Bronchial smooth muscle cell (primary cell): ENCODE data around the gene ARID3C. TPM values are rescaled to one million over a fixed set of nuclear protein-coding genes. Genes with fewer than 3 reads are reported as not detected.

Experiments used
- total RNA-seq: library from RNA; depleted of rRNA; stranded (reverse); fragments of >200 nt; gene quantifications from 2 replicates; pipeline ENCODE4 v1.2.1, GENCODE V29; 2014

Gene ARID3C, protein sequence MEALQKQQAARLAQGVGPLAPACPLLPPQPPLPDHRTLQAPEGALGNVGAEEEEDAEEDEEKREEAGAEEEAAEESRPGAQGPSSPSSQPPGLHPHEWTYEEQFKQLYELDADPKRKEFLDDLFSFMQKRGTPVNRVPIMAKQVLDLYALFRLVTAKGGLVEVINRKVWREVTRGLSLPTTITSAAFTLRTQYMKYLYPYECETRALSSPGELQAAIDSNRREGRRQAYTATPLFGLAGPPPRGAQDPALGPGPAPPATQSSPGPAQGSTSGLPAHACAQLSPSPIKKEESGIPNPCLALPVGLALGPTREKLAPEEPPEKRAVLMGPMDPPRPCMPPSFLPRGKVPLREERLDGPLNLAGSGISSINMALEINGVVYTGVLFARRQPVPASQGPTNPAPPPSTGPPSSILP
- not detected in 2 replicates for total RNA-seq

DNA sequence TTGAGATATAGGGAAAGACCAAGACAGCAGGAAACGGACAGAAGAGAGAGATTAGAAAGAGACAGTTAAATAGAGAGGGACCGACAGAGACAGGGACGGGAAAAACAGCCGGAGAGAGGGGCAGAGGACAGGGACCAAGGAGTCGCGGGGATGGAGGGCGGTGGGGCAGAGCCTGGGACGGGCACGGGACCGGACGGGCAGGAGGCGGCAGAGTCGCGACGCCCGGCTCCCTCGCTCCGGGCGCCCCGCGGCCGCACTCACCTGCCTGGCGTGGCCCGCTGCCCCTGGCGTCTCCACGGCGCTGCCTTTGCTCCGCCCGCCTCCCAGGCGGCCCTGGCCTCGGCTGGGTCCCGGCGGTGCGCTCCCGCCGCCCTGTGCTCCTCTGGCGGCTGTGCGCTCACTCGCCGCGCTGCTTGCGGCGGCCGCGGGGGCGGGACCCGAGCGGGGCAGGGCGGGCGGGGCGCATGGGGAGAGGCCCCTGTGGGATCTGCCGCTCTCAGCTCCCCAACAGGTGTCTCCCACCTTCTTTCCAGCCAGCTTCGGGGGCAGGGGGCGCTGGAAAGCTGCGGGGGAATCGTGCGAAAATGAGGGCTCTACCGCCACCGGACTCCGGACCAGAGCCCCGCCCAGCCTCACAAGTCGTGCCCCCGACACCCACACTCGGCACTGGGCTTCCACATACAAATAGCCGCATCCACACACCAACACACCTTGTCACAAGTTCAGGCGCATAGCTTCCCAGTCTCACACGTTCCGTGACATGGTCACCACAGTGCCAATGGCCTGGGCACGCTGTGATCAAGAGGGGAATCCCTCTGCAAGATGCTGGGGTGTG lies at the start of gene ARID3C:
Gene ARID3C (minus strand): TSS at position 411 of the 835 bp plus-strand sequence. CDS start 1,052 bp downstream, outside the sequence.

DNA sequence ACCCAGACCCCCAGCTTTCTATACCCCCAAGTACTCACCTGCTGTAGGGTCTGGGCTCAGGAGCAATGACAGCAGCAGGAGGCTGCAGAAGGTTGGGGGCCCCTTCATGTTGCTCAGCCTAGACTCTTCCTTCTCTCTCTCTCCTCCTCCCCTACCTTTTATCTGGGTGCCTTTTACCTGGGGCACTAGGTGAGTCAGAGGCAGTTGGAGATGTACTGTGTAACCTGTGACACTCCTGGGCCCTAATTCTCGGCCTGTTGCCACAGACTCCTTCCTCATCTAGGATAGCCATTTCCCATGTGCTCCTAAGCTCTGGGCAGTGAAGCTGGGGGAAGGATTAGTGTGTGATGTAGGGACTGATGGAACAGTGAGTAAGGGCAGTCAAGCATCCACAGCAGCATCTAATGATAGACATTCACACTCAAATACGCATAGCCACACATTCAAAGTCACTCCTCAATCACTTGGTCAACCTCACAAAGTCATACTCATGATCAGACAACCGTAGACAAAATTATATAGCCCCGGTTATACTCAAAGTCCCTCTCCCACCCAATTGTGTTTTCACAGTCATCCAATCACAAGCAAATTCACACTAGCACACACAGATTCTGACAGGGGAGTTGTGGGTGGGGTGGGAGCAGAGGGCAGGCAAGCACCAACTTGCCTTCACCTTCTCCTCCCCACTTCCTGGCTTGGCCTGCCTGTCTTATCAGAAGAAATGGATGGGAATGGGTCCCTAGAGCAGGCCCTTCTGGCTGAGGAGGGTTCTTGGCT lies 33.8 kb upstream of the ARID3C start, which contains the start of gene CCL27:
Gene CCL27 (minus strand): TSS at position 132 of the 777 bp plus-strand sequence. CDS start 24 bp downstream, at position 108.

DNA sequence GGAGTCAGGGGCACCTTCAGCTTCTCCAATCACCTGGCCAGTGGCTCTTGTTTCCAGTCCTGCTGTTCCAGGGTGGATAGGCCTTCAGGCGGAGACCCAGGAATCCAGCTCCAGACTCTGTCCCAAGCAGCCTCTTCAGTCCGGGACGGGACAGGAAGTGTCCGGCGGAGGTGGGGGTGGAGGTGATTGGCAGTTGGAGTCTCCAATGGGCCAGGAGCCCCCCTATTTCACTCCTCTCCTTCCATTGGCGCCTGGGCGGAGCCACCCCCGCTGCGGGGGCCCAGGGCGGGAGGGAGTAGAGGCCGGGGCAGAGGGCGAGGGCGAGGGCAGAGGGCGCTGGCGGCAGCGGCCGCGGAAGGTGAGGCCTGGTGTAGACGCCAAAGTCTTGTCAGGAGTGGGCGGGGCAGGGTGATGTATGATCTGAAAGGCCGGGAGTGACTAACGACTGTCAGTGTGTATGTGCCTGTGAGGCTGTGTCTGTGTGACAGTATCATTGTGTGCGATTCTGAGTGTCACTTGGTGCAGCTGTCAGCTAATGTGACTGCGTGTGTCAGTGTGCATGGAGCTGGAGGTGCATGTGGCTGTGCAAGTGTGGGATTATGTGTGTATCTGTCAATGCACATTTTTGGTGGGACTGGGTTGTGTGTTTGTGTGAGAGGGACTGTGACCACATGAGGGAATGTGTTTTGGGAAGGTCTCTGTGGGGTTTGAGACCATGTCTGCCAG lies 23.2 kb upstream of the ARID3C start, which contains the start of gene IL11RA:
Gene IL11RA (plus strand): TSS at position 310 of the 726 bp plus-strand sequence. CDS start 3,033 bp downstream, outside the sequence.

DNA sequence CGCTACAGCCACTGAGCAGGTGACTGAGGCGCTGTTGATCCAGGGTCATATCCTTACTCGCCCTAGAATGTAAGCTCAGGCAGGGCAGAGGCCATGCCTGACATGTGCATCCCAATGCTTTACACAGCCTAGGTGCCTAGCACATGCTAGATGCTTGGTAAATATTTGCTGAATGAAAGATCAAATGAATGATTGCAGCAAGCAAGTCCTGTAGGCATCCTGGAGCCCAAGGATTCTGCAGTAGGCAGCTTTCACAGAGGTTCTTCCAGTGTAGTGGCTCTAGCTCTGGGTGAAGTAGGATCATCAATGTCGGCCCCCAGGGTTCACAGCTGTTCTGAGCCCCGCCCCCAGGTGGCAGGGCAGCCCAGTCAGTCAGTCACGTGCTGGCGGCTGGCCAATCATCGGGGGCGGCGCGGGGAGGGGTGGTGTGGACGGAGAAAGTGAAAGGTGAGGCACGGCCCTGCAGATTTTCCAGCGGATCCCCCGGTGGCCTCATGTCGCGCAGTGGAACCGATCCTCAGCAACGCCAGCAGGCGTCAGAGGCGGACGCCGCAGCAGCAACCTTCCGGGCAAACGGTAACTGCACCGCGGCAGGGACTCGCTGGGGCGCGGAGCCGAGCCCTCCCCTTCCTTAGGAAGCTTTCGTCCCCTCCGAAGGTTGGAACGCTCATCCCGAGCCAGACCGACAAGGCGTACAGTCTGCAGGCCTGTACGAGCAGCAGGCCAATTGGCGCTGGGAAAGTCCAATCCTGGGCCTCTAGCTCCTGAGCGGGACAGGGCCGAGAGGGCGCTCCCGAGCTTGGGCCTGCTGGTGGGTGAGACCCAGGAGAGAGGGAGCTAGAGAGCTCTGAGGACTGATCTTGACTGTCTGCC lies 17.6 kb upstream of the ARID3C start, which contains the start of gene GALT:
Gene GALT (plus strand): TSS at position 465 of the 873 bp plus-strand sequence. CDS start 30 bp downstream, at position 495.

DNA sequence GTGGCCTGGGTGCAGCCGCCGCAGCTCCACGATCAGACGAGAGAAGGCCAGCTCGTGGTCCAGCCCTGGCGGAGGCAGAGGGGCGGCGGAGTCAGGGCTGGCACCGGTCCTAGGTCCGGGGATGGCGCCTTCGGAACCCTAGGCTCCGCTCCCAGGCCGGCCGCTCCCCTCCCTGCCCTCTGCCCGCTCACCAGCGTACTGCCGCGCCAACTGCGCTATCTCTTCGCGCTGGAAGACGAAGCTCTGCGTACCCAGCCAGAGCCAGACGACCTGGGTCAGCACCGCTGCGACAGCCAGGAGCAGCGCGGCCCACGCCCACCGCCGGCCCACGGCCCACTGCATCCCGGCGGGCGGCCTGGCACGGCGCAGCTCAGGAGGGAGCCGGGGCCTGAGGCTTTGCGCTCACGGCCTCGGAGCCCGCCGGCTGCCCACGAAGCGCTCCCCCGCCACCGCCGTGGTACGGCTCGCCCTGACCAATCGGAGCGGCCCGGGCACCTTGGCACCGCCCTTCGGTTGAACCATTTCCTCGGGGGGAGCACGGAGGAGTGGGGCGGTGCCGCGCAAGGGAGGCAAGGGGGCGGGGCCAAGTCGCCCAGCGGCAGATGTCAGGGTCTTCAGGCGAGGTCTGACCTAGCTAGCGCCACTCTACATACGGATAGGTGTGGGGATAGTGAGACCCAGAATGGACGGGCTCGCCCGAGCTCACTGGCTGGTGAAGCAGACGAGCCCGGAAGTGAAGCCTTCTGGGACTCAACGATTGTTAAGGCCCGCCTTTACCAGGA lies 8.7 kb upstream of the ARID3C start, which contains the start of gene SIGMAR1:
Gene SIGMAR1 (minus strand): TSS at position 432 of the 782 bp plus-strand sequence. CDS start 90 bp downstream, at position 342.

DNA sequence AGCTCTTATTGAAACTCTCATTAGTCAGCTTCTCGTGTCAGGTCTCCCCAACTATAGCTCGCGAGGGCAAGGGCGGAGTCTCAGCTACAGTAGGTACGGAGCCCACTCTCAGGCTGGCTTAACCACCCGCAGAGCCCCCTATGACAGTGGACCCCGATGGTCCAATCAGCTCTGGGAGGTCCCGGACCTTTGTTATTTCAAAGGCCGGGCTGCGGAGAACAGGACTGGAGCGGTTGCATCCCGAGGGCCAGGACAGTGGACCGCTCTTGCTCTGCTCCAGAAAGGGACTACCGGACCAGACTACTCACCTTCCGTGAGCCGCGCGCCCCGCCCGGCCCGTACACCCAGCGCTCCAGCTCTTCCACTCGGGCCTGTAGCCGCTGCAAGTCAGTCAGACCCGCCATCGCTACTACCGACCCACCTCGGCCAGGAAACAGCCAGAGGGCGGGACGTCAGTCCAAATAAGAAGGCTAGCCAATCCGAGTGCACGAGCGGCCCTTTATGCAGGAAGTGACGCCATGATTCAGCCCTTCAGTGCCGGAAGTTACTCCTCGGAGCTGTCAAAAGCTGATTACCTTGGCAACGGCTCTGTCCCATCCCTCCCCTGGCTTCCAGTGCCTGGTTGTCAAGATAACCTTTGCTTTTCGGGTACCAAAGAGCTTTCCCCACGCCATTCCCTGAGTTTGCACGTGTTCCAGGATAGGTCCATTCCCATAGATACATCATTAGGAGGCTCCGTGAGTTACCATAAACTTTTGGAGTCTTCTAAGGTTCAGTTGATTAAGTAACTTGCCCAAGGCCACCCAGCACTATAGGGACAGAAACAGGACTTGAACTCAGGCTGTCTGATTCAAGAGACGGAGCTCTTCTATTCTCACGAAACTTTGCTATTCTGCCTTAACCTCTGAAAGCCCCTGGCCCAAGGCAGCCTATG lies 8.5 kb downstream of the ARID3C start, which contains the start of gene DCTN3:
Gene DCTN3 (minus strand): TSS at position 435 of the 934 bp plus-strand sequence. CDS start 31 bp downstream, at position 404.

DNA sequence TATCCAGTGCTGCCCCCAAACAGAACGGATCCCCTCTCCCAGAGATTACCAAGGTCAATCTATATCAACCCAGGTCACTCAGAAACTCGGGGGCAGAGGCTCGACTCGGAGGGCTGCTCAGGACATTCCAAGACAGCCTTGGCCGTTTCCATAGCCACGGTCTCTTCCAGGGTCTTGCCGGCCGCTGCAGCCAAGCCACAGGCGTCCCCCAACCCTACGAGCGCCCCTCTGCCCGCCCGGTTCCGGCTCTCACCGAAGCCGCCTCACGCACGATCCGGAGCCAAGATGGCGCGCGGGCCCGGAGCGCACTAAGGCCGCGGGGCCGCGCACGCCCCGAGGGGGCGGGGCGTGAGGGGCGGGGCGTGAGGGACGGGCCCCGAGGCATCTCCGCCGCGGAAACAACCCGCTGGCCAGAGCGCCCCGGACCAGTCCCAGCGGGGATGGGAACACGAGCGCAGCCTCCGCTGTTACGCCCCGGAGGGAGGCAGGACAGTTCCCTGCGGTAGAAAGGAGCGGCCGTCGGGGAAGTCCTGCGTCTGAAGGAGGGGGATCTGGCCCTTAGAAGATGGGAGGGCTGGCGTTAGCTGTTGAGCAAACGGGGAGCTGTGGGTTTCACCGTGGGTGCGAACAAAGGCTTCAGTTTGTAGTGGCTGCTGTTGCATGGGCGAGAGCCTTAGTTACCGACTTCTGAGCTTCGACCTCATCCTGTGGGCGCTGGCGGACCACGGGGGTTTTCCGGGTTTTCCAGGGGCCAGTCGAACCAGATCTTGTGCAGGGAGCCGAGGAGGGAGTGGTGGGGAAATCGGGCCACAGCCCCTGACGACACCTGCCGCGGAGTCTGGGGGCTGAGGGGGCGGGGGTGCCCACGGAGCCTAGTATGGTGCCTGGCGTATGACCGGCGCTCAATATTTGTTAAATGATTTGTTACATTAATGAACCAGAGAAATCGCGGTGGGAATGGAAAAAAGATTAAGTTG lies 16.8 kb downstream of the ARID3C start, which contains the start of gene RPP25L:
Gene RPP25L (minus strand): TSS at position 287 of the 977 bp plus-strand sequence. CDS start 801 bp downstream, outside the sequence.

DNA sequence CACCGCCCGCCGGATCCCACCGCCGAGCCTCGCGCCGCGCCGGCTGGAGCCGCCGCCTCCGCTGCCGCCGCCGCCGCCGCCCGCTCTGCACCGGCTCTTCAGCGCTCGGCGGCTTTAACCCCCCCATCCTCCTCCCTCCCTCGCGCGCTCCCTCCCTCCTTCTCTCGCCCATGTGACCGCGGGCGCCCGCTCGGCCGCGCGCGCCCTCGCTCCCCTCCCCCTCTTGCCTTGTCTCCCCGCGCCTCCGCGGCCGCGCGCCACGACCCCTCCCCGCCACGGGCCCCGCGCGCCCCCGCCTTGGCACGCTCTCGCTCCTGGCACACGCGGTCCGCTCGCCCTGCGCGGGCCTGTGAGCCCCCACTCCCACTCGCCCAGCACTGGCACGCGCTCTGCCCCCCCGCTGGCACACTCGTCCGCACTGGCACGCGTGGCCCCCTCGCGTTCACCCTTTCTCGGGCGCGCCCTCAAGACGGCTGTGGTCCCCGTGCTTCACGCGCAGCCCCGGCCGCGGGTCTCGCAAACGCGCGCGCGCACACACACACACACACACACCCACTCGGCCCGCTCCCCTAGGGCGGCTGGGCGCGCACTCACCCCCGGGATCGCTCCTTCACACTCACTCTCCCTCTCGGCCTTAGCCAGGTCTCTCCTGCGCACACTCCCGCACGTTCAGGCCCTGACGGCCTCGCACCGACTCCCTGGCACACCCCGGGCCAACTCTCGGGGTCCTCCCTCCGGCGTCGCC lies 39.1 kb downstream of the ARID3C start, which contains the start of gene CNTFR:
Gene CNTFR (minus strand): TSS at position 89 of the 745 bp plus-strand sequence. CDS start 20,743 bp downstream, outside the sequence.

Other genes with a start within 250 kb of the ARID3C start
- 2.8 and 3.5 TPM in 2 replicates for gene FAM219A, start 170.5 kb downstream of the ARID3C start, total RNA-seq
- gene DNAI1, start 170.3 kb downstream of the ARID3C start, total RNA-seq: 0.34 TPM in 1 of 2 replicates, not detected in the other
- 0.16 and 0.26 TPM in 2 replicates for gene ENHO, start 106.1 kb downstream of the ARID3C start, total RNA-seq
- gene CNTFR, start 39.3 kb downstream of the ARID3C start, total RNA-seq: not detected in 2 replicates
- 22.2 and 24.9 TPM in 2 replicates for gene RPP25L, start 17.0 kb downstream of the ARID3C start, total RNA-seq
- 160 and 173 TPM in 2 replicates for gene DCTN3, start 8.6 kb downstream of the ARID3C start, total RNA-seq
- 34.8 and 34.9 TPM in 2 replicates for gene SIGMAR1, start 8.7 kb upstream of the ARID3C start, total RNA-seq
- 34.5 and 41.1 TPM in 2 replicates for gene GALT, start 17.6 kb upstream of the ARID3C start, total RNA-seq
- 14.0 and 16.3 TPM in 2 replicates for gene IL11RA, start 23.1 kb upstream of the ARID3C start, total RNA-seq
- 0.09 TPM in 1 of 2 replicates, not detected in the other for gene CCL27, start 33.6 kb upstream of the ARID3C start, total RNA-seq
- not detected in 2 replicates for gene CCL19, start 62.2 kb upstream of the ARID3C start, total RNA-seq
- not detected in 2 replicates for gene CCL21, start 81.1 kb upstream of the ARID3C start, total RNA-seq